ENCODE measurements around the gene SOX13. TPM values are rescaled to one million over a fixed set of nuclear protein-coding genes. Genes with fewer than 3 reads are reported as not detected.
A peak's percentile ranks its signal among the peaks of the same experiment; 100 is the strongest.

Gene SOX13
- total and polyA plus RNA-seq, 9 of the 15 experiments (the other 6 are each of a cell fraction or from before 2014, with no cell fraction given) = 0.03 to 0.35 (median 0.06) TPM; not detected in 5

DNA sequence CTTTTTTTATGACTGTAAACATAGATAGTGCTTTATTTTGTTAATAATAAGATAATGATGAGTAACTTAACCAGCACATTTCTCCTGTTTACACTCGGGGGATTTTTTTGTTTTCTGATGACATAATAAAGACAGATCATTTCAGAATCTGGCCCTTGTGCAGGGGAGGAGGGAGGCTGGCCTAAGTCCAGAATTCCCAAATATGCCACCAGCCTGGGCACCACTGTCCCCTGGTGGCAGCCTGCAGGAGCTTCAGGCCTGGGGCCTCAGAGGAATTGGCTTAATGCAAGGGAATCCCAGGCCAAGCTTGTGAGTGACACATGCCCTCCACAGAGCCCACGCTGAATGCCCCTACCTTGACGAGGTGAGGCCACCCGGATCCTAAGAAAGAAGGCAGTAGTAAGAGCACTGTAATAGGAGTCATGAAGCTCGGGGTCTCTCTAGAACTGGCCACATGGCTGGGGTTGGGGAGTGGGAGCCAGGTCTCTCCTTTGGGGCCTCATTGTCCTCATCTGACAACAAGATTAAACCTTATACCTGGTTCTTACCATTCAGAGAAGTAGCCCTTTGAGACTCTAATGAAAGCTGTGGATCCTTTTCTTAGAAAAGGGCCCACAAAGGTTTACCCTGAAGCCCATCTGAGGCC lies 54.8 kb downstream of the SOX13 start:
- no peak overlapping the region for H3K4me2 ChIP-seq (ENCODE audit: insufficient read depth, low read length)
- ChIA-PET CTCF (ENCODE audit: low intra/inter-chr PET ratio) (interaction anchor here (0.5 to 3.3 kb wide), 7 partner anchors 30 to 789 kb away, joined by 3 to 35 read pairs (median 8); partner anchors contain the start of gene SNRPE), POLR2A (interaction anchor here (1.0 kb wide), 2 partner anchors 257 to 276 kb away, joined by 4 read pairs; no protein-coding TSS in a partner anchor)
- H3K79me2 ChIP-seq (ENCODE audit: control insufficient read depth, insufficient read depth, low read length) = no peaks in the 10 kb centered on the region
- H2AFZ ChIP-seq (ENCODE audit: low read depth, low read length) = no peak overlapping the region
- no peak overlapping the region for H3K9ac ChIP-seq (ENCODE audit: insufficient read depth in 1 of 2, low read depth in 2 of 2, low read length in 2 of 2)
- intact Hi-C loops (cut with micrococcal nuclease) = loop anchor here (5.0 to 10.0 kb wide), 2 partner anchors 503 to 620 kb away; partner anchors contain the start of gene ATP2B4
- peaks cover 0 to 15% of the 10 kb centered on the region in 2 experiments; a peak in 2 of 5 replicates for H3K4me1 ChIP-seq (replicated peaks in 1 of 2; ENCODE audit: control insufficient read depth in 2 of 2, insufficient read depth in 2 of 2, low read length in 2 of 2)
- H3K9me1 ChIP-seq (ENCODE audit: control insufficient read depth, insufficient read depth, low read length) = no peaks in the 10 kb centered on the region
- peaks cover 27 to 46% of the 10 kb centered on the region in 2 experiments; a peak in 4 of 5 replicates for H3K27me3 ChIP-seq (ENCODE audit: control insufficient read depth in 2 of 2, insufficient read depth in 2 of 2, low read length in 2 of 2)
- DNase-seq (ENCODE audit: extremely low read depth in 1 of 4, low spot score in 3 of 4) = peak; percentile 50 to 71 (median 64)
- WGBS (ENCODE audit: insufficient coverage, low coverage, missing lambda C conversion rate) = 0% methylated on average over 5 of the region's 5 CpGs
- H4K20me1 ChIP-seq (replicated peaks; ENCODE audit: control insufficient read depth, insufficient read depth, low read length) = peaks cover 1% of the 10 kb centered on the region; the same call in 1 of the 2 replicates
- H3K9me3 ChIP-seq (replicated peaks; ENCODE audit: control insufficient read depth, insufficient read depth, low read depth, low read length) = no peaks in the 10 kb centered on the region
- in situ Hi-C loops (cut with MboI) = loop anchor here (5.0 kb wide), 1 partner anchor 265 kb away; the partner anchor contains the start of gene SNRPE
- no peak overlapping the region for H3K4me3 ChIP-seq
- no TSS peak for BruUV-seq (replicated peaks)
- peak; percentile 47 for ATAC-seq
- H3K27ac ChIP-seq (ENCODE audit: extremely low read depth, low read depth, low read length) = no peak overlapping the region
- FAIRE-seq = peak; percentile 35
- no peaks in the 10 kb centered on the region for H3K36me3 ChIP-seq (ENCODE audit: control insufficient read depth, insufficient read depth, low read length)
- TF ChIP-seq SMC3 (conservative IDR thresholded peaks at IDR 0.05; ENCODE audit: insufficient read depth, low read depth, low read length) (peak; percentile 69; the same call in 1 of the 2 replicates), THAP12 (CRISPR knock-in tag; IDR thresholded peaks at IDR 0.05) (no peak), ETV5 (CRISPR knock-in tag; IDR thresholded peaks at IDR 0.05; ENCODE audit: low read depth) (no peak), NFIX (CRISPR knock-in tag; IDR thresholded peaks at IDR 0.05; ENCODE audit: low read depth) (peak; percentile 45; the same call in 1 of the 2 replicates), PPARD (CRISPR knock-in tag; IDR thresholded peaks at IDR 0.05) (no peak), ZNF408 (CRISPR knock-in tag; IDR thresholded peaks at IDR 0.05; ENCODE audit: low read depth) (no peak), KLF16 (IDR thresholded peaks at IDR 0.05) (peak; percentile 44; the same call in 1 of the 2 replicates), ZNF354B (CRISPR knock-in tag; IDR thresholded peaks at IDR 0.05) (no peak), NFIC (IDR thresholded peaks at IDR 0.05) (peak; percentile 90), XRCC5 (IDR thresholded peaks at IDR 0.05; ENCODE audit: low read depth, low read length) (peak; percentile 39; the same call in 1 of the 2 replicates), MEIS2 (IDR thresholded peaks at IDR 0.05; ENCODE audit: partially characterized antibody) (no peak), STAG1 (CRISPR knock-in tag; IDR thresholded peaks at IDR 0.05; ENCODE audit: borderline replicate concordance) (peak; percentile 61; the same call in 1 of the 2 replicates), FOXJ3 (CRISPR knock-in tag; IDR thresholded peaks at IDR 0.05) (no peak), BDP1 (IDR thresholded peaks at IDR 0.05; ENCODE audit: insufficient read depth, insufficient read length) (no peak)
- TF ChIP-seq, protein P1, sequence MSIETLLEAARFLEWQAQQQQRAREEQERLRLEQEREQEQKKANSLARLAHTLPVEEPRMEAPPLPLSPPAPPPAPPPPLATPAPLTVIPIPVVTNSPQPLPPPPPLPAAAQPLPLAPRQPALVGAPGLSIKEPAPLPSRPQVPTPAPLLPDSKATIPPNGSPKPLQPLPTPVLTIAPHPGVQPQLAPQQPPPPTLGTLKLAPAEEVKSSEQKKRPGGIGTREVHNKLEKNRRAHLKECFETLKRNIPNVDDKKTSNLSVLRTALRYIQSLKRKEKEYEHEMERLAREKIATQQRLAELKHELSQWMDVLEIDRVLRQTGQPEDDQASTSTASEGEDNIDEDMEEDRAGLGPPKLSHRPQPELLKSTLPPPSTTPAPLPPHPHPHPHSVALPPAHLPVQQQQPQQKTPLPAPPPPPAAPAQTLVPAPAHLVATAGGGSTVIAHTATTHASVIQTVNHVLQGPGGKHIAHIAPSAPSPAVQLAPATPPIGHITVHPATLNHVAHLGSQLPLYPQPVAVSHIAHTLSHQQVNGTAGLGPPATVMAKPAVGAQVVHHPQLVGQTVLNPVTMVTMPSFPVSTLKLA (conservative IDR thresholded peaks at IDR 0.05) = no peak
- TF ChIP-seq, protein P2, sequence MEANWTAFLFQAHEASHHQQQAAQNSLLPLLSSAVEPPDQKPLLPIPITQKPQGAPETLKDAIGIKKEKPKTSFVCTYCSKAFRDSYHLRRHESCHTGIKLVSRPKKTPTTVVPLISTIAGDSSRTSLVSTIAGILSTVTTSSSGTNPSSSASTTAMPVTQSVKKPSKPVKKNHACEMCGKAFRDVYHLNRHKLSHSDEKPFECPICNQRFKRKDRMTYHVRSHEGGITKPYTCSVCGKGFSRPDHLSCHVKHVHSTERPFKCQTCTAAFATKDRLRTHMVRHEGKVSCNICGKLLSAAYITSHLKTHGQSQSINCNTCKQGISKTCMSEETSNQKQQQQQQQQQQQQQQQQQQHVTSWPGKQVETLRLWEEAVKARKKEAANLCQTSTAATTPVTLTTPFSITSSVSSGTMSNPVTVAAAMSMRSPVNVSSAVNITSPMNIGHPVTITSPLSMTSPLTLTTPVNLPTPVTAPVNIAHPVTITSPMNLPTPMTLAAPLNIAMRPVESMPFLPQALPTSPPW (CRISPR knock-in tag; IDR thresholded peaks at IDR 0.05) = peak; percentile 2; the same call in 1 of the 2 replicates
